ENCODE measurements around the gene GABPB2.

Gene GABPB2

GRCh38 chr1:151070474-151071276, at the start of gene GABPB2:
Gene GABPB2 (plus strand): TSS chr1:151070761. CDS start chr1:151088190, 17,429 bp downstream.
- DNase-seq = peak; percentile 81 to 98 (median 92)
- intact Hi-C loops (cut with DNase I) = no loop called here

GRCh38 chr1:151024540-151025146, 45.9 kb upstream of the GABPB2 start:
- peak; percentile 59 to 94 (median 85) for DNase-seq
- intact Hi-C loops (cut with DNase I) = no loop called here

GRCh38 chr1:151026460-151026859, 44.1 kb upstream of the GABPB2 start:
- intact Hi-C loops (cut with DNase I) = no loop called here
- no peak for DNase-seq

GRCh38 chr1:151032164-151032563, 38.4 kb upstream of the GABPB2 start:
- intact Hi-C loops (cut with DNase I) = no loop called here

GRCh38 chr1:151035167-151035566, 35.4 kb upstream of the GABPB2 start:
- intact Hi-C loops (cut with DNase I) = no loop called here
- DNase-seq = no peak

More at GRCh38 chr1:151032164-151032563, 38.4 kb upstream of the GABPB2 start:
- DNase-seq = no peak

GRCh38 chr1:151036356-151036755, 34.2 kb upstream of the GABPB2 start, which contains the start of gene BNIPL:
Gene BNIPL (plus strand): TSS chr1:151036586. CDS start chr1:151036726, 140 bp downstream.
- intact Hi-C loops (cut with DNase I) = no loop called here
- DNase-seq = no peak

- intact Hi-C loops (cut with DNase I) = no loop called here
- DNase-seq = no peak
Measured at GRCh38 chr1:151037032-151037431, 33.5 kb upstream of the GABPB2 start.

- DNase-seq = no peak
- intact Hi-C loops (cut with DNase I) = no loop called here
Measured at GRCh38 chr1:151039521-151039920, 31.0 kb upstream of the GABPB2 start.

- intact Hi-C loops (cut with DNase I) = no loop called here
- no peak for DNase-seq
Measured at GRCh38 chr1:151043163-151043562, 27.4 kb upstream of the GABPB2 start.

- intact Hi-C loops (cut with DNase I) = no loop called here
Measured at GRCh38 chr1:151047591-151047924, 23.0 kb upstream of the GABPB2 start, which contains the start of gene C1orf56. Gene C1orf56 (plus strand): TSS chr1:151047751. CDS start chr1:151047848, 97 bp downstream.

GRCh38 chr1:151047925-151048644, 22.5 kb upstream of the GABPB2 start:
- intact Hi-C loops (cut with DNase I) = no loop called here
- DNase-seq = peak; percentile 46 to 85 (median 67)

More at GRCh38 chr1:151047591-151047924, 23.0 kb upstream of the GABPB2 start, which contains the start of gene C1orf56:
- peak; percentile 37 to 89 (median 79) for DNase-seq

- intact Hi-C loops (cut with DNase I) = no loop called here
- DNase-seq = no peak
Measured at GRCh38 chr1:151048645-151049032, 21.9 kb upstream of the GABPB2 start.

GRCh38 chr1:151049458-151049857, 21.1 kb upstream of the GABPB2 start:
- intact Hi-C loops (cut with DNase I) = no loop called here

GRCh38 chr1:151050051-151050688, 20.4 kb upstream of the GABPB2 start:
- no peak for DNase-seq
- intact Hi-C loops (cut with DNase I) = no loop called here

More at GRCh38 chr1:151049458-151049857, 21.1 kb upstream of the GABPB2 start:
- DNase-seq = no peak

GRCh38 chr1:151051356-151052009, 19.1 kb upstream of the GABPB2 start:
- intact Hi-C loops (cut with DNase I) = no loop called here
- no peak for DNase-seq

GRCh38 chr1:151054971-151055547, 15.5 kb upstream of the GABPB2 start:
- intact Hi-C loops (cut with DNase I) = no loop called here
- DNase-seq = no peak

GRCh38 chr1:151055581-151055980, 15.0 kb upstream of the GABPB2 start:
- intact Hi-C loops (cut with DNase I) = no loop called here
- DNase-seq = no peak

- intact Hi-C loops (cut with DNase I) = no loop called here
- DNase-seq = no peak
Measured at GRCh38 chr1:151056149-151056548, 14.4 kb upstream of the GABPB2 start.

Measured in head of caudate nucleus (tissue), 42 donors.